Hepatocyte (in vitro differentiated cells): ENCODE measurements around the gene COL24A1.
A peak's percentile ranks its signal among the peaks of the same experiment; 100 is the strongest.

Source experiments
- CTCF ChIP-seq: fragments of 200-600 bp; sonication (generic); IDR thresholded peaks from 2 replicates; pipeline ENCODE4 v1.5.1; 2016; ENCODE audit warnings: antibody characterized with exemption, mild to moderate bottlenecking; ENCODE audit not compliant: poor library complexity
- EZH2phosphoT487 ChIP-seq: fragments of 200-600 bp; sonication (generic); IDR thresholded peaks from one replicate; pipeline ENCODE4 v1.6.1; 2018; ENCODE audit warnings: antibody characterized with exemption, mild to moderate bottlenecking, low read depth, moderate library complexity; ENCODE audit not compliant: unreplicated experiment, severe bottlenecking

GRCh38 chr1:85911742-85912141, 244.8 kb downstream of the COL24A1 start:
- TF ChIP-seq EZH2phosphoT487 (no peak), CTCF (peak; percentile 27)
